GM04503 (cell line): Measurements from ENCODE around the gene MYRIP.
"Not testable (repeated sequence)": the region's sequence is repeated elsewhere in the genome, so short reads cannot be mapped to it uniquely, and the experiment has no call there.

Experiments used
- DNase-seq: peaks from one replicate; pipeline ENCODE4 v3.0.0-alpha.2; 2012; ENCODE audit warnings: low read depth

Gene MYRIP

DNA sequence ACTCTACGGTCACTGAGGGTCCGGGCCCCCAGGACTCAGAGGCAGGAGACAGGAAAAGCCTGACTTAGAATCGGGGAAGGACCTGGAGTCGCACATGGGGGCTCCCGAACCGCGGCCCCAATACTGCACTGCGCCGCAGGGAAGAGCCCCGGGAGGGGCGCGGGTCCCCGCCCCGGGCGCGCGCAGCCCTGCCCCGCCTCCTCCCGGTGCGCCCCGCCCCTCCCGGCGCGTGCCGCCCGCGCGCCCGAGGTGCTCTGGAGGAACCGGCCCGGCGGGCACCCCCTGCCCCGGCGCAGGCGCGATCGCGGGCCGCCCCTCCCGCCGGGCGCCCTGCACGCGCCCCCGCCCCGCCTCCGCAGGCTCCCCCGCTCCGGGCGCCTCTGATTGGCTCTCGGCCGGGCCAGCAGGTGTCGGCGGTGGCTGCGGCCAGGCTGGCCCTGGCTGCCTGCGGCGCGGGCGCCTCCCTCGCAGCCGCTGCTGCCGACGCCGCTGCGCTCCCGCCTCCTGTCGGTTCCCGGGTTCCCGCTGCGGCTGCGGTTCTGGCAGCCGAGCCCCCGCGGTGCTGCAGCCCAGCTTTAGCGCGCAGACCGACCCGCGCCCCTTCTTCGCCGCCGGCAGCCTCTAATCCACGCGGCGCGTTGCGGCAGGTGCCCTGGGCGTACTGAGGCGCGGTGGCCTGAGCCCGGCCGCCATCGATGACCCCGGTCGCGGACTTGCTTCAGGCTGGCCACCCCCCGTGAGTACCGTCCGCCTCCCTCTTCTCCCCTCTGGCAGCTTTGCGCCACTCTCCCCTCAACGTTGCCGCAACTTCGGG is at the start of gene MYRIP:
Gene MYRIP, plus strand, starts transcription at position 429 of the 814 bp plus-strand sequence. CDS start 91,208 bp downstream, outside the sequence.
- DNase-seq = no peak

DNA sequence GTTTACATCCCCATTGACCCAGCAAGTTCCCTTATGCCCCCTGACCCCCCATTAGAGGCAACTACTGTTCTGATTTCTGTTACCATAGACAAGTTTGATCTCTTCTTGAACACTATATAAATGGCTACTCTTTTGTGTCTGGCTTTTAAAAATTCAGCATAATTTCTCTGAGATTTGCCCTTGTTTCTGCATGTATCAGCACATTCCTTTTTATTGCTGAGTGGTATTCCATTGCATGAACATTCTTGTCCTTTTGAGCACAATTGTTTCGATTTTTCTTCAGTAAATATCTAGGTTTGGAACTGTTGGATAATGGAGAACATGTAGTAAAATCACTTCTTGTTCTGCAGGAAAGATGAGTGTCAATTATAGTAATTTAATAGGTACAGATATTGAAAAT is 49.1 kb upstream of the MYRIP start:
- no peak for DNase-seq

DNA sequence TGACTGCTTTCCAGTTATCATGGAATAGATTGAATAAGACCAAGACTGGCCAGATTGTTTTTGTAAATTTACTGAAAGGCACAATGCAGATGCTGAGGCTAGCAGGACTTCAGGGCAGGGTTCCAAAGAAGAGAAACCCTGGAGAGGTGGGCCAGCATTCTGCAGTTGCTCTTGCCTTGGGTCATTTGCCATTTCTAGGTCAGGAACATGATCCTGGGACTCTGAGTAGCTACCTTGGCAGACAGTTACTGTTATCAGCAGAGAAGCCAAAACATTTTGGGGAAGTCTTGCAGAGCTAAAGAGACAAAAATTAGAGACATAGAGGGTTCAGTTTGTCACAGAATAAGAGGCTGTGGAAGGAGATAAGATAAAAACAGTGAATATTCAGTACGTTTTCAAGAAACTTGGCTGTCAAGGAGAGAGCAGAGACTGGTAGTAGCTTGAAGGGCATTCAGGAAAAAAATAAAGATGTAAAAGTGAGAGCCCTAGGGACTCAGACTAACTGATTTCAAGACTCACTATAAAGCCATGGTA is 46.8 kb upstream of the MYRIP start:
- DNase-seq = no peak

DNA sequence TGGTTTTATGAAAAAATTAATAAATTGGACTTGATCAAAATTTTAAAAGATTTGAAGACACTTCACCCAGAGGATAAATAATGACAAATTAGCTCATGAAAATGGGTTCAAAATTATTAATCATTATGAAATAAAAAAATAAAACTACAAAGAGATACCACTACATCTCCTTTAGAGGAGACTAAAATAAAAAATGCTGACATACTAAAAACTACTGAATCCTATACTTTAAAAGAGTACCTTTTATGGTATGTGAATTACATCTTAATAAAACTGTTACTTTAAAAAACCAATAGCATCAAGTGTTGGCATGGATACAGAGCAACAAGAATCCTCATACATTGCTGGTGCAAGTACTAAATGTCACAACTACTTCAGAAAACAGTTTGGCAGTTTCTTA is 46.0 kb upstream of the MYRIP start:
- DNase-seq = no peak

DNA sequence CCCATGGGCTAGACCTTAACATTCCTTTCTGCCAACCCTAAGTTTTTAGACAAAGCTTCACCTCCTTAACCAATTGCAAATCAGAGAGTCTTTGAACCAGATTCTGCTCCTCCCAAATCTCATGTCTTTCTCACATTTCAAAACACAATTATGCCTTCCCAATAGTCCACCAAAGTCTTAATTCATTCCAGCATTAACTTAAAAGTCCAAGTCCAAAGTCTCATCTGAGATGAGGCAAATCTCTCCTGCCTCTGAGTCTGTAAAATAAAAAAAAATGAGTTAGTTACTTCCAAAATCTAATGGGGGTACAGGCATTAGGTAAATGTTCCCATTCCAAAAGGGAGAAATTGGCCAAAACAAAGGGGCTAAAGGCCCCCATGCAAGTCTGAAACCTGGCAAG is 43.8 kb upstream of the MYRIP start:
- no peak for DNase-seq

DNA sequence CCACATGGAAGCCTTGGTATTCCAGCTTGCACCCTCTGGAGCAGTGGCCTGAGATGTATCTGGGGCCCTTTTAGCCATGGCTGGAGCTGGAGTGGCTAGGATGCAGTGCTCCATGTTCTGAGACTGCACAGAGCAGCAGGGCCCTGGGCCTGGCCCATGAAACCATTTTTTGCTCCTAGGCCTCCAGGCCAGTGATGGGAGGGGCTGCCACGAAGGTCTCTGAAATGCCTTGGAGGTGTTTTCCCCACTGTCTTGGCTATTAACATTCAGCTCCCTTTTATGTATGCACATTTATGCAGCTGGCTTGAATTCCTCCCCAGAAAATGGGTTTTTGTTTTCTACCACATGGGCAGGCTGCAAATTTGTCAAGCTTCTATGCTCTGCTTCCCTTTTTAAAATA is 43.0 kb upstream of the MYRIP start:
- no peak for DNase-seq

DNA sequence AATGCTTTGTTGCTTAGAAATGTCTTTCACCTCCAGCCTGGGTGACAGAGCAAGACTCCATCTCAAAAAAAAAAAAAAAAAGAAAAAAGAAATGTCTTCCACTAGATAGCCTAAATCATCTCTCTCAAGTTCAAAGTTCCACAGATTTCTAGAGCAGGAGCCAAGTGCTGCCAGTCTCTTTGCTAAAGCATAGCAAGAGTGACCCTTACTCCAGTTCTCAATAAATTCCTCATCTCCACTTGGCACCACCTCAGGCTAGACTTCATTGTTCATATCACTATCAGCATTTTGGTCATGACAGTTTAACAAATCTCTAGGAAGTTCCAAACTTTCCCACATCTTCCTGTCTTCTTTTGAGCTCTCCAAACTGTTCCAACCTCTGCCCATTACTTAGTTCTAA is 42.5 kb upstream of the MYRIP start:
- DNase-seq = not testable (repeated sequence)

DNA sequence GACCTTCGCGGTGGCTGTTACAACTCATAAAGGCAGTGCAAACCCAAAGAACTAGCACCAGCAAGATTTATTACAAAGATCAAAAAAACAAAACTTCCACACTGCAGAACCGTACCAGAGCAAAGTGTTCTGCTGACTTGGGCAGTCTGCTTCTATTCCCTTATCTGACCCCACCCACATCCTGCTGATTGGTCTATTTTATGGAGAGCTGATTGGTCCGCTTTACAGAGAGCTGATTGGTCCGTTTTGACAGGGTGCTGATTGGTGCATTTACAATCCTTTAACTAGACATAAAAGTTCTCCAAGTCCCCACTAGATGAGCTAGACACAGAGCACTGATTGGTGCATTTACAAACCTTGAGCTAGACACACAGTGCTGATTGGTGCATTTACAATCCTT is 31.2 kb upstream of the MYRIP start:
- not testable (repeated sequence) for DNase-seq

DNA sequence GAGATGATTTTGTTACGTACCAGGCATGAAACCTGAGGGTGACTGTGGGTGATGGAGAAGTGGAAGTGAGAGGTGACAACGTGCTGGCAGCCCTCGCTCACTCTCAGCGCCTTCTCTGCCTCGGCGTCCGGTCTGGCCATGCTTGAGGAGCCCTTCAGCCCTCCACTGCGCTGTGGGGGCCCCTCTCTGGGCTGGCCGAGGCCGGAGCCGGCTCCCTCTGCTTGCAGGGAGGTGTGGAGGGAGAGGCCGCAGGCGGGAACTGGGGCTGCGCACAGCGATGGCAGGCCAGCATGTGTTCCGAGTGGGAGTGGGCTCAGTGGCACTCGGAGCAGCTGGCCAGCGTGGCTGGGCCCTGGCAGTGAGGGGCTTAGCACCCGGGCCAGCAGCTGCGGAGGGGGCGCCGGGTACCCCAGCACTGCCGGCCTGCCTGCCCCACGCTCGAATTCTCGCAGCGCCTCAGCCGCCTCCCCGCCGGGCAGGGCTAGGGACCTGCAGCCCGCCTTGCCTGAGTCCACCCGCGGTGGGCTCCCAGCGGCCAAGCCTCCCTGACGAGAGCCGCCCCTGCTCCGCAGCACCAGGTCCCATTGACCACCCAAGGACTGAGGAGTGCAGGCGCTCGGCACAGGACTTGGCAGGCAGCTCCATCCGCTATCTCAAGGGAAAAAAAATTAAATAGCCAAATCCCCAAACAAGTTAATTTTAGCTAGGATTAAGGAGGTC is 29.7 kb upstream of the MYRIP start:
- DNase-seq = no peak

DNA sequence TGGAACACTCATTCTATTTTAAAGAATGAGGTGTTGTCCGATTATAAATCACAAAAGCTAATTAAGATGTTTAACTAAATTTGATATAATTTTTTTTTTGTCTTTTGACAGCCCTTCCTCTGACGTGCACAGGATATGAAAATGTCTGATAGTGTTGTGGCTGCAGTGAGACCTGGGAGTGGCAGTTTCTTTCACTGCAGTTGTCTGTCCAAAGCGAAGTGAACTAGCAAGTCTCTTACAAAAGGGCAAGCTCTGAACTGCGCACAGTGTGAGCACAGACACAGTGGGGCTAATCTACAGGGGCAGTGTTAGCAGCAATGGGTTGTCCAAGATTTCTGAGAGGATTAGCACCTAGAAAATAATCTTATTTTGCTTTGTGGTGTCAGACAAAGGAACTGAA is 29.1 kb upstream of the MYRIP start:
- no peak for DNase-seq

DNA sequence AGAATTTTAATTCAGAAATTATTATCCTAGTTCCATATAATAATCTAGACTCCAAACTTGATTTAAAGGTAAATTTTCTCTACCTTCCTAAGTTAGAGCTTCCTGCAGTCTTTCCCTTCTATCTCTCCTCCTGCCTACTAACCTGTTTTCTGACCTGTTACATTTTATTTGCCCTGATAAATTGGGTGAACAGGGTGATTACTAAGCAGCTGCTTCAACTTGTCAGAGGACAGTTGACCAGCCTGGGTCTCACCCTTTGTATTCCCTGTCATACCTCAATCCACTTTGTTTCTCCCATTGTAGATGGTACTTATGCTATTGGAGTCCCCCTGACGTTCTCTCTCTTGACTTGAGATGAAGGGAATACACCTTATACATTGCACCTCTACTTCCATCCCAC is 28.4 kb upstream of the MYRIP start:
- no peak for DNase-seq

DNA sequence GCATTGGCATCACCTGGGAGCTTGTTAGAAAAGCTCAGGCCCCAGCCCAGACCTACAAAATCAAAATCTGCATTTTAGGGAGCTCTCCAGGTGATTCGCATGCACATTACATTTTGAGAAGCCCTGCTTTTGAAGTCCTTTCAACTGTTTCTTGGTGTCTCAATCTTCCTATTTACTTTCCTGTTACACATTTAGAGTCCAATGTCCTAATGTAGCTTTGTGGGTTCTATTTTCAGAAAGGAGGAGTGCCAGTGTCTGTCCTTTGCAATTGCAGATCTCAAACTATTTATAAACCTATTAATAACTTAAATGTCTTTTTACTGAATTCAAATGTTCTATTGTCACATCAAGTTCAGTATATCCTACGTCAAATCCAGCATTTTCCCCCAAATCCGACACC is 27.8 kb upstream of the MYRIP start:
- no peak for DNase-seq

DNA sequence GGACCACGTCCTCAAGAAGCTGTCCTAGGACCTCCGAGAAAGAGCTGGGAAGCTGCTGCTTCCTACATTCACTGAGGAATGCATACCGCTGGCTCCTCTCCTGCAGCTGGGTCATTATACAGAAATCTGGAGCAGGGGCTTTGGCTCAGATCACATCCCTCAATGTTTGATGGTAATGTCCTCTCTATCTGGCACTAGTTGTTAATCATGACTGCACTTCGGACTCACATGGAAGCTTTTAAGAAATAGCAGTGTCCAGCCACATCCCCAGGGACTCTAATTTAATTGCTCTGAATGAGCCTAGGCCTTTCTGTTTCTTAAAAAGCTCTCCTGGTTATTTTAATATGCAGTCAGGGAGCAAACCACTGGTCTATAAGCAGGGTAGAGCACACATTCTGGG is 25.7 kb upstream of the MYRIP start:
- DNase-seq = no peak

DNA sequence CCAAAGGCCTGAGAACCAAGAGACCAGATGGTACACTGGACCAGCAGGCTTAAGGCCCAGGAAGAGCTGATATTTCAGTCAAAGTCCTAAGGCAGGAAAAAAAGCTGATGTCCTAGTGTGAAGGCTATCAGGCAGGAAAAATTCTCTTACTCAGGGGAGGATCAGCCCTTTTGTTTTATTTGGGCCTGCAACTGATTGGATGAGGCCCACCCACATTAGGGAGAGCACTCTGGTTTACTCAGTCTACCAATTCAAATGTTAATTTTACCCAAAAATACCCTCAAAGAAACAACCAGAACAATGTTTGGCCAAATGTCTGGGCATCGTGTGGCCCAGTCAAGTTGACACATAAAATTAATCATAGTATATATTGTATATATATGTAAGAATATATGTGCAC is 24.5 kb upstream of the MYRIP start:
- DNase-seq = no peak

DNA sequence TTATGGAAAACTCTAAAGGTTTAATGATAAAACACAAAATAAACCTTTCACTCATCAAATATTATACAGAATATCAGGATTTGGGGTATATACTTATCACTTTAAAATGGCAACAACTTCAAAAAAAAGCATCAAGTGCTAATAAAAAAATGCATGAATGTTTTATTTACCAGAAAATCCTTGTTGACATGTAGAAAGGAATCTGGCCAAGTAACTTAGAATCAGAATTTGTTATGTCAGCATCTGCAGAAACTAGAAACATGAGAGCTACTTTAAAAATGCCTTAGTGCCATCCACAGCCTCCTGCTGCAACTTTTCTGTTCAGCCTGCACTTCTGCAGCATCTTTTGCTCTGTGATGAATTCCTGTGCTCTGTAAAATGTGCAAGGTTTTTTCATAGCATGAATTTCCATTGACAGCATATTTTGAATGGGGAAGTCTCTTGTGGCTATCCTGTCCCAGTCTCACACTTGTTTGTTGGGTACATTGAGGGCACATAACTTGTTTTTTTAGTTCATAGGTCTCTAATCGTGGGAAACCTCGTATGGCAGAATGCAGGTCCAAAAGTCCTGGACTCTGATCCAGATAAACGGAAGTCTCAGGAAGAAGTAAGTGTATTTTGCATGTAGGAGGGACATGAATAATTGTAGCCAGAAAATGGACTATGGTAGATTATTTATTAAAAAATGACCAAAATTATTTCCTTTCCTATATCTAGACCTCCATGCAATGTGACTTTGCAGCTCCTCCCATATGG is 21.1 kb upstream of the MYRIP start:
- no peak for DNase-seq

DNA sequence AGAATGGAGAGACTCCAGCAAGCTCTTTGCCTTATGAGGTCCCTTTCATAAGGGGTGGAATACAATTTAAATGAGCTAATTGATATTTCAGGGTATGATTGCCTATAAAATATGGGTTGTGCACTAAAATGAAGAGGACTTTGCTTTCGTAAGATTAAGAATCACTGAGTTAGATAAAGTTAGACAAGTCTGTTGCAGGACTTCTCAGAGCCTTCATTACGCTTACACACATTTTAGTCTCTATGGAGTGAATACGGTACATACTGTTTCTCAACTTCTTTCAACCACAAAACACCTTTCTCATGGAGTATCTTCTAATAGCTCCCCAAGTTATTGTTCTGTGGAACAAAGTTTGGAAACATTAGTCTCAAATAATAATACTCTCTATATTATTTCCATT is 17.8 kb upstream of the MYRIP start:
- DNase-seq = no peak

DNA sequence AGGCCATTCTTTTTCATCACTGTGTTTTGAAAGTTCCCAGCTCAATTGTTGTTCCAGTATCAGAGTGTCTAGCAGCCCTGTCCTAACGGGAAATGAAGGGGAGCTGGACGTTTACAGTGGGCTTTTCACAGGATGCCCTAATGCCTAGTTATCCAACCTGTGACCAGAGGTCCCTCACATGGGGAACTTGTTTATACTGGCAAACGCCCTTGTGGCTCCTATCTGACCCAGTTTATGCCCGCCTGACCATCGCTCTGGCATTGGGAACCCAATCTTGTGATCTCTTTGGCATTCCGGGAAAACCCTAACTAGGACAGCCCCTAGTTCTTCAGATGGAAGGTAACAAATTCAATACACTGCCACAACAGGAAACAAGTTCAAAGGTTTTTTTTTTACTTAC is 14.5 kb upstream of the MYRIP start:
- no peak for DNase-seq

DNA sequence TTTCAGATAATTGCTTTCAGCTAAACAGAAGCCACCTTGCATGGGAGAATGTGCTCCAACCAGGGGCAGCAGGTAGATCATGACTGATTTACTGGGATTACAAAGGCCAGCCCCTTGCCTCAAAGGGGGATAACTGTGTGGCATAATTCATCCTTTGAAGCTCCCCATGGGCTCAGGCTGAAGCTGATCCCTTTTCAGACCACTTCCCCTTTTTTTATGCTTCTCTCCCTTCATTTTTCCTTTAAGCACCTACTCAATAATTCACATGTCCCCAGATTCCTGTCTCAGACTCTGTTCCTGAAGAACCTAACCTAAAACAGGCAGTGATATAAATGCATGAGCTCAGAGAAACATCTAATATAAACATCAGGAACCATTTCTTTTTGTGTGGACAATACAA is 8.2 kb upstream of the MYRIP start:
- no peak for DNase-seq

DNA sequence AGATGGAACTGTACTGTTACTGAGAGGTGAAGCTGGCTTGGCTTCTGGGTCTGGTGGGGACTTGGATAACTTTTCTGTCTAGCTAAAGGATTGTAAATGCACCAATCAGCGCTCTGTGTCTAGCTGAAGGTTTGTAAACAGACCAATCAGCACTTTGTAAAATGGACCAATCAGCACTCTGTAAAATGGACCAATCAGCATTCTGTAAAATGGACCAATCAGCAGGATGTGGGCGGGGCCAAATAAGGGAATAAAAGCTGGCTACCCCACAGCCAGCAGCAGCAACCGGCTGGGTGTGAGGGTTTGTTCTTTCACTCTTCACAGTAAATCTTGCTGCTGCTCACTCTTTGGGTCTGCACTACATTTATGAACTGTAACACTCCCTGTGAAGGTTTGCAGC is 6.9 kb upstream of the MYRIP start:
- DNase-seq = not testable (repeated sequence)

DNA sequence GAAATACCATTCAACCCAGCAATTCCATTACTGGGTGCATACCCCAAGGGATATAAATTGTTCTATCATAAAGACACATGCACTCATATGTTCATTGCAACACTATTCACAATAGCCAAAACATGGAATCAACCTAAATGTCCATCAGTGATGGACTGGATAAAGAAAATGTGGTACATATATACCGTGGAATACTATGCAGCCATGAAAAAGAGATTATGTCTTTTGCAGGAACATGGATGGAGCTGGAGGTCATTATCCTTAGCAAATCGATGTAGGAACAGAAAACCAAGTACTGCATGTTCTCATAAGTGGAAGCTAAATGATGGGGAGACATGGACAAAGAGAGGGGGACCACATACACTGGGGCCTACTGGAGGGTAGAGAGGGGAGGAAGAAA is 5.5 kb upstream of the MYRIP start:
- no peak for DNase-seq

DNA sequence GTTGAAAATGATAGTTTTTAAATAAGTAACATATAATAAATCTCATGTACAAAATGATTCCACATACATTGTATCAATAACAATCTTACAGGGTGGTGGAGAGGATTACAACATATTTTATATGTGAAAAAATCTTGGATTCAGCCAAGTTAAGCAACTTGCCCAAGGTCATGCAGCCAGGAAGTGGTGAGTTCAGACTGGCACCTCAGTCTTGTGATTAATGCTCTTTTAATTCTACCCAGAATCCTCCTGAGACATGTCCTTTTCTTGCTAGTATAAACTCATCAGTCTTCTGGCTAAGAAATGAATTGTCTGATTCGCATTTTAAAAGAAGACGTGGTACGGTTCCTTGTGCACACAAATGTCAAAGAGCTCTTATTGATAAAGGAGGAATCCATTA is 4.5 kb upstream of the MYRIP start:
- DNase-seq = no peak

DNA sequence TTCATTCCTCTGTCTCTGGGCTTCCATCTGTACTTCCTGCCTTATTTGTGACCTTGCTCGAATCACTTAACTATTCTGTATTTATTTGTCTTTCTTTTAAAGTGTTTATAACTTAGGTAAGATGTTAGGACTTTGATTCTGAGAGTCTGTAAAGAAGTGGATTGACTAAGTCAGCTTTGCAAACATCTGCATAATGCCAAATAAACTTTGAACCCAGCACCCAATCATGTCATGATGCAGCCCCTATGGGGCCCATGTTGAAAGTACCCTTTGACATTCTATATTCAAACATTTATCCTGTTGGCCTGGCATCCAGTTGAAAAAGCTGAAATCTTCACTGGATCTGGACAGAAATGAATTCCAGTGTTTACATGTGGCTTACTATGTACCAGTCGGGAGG is 3.8 kb upstream of the MYRIP start:
- DNase-seq = no peak

DNA sequence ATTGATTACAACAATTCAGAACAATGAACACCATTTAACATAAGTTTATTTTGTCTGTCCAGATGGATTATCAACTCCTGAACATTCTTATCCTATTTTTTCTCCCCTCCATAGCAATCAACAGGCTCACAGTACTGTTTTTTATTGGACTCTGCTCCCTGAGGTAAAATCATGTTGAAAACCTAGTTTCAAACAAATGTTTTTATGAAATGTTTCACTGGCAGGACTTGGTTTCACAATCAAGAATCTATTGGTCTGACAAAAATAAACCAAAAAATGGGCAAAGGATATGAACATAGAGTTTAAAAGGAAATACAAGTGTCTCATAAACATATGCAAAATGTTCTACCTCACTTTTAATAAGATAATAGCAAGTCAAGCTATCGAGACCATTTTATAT is 2.6 kb upstream of the MYRIP start:
- no peak for DNase-seq
